ENCODE data around the gene OTOF. TPM values are rescaled to one million over a fixed set of nuclear protein-coding genes. Genes with fewer than 3 reads are reported as not detected.

Gene OTOF
- total RNA-seq, 1 donor from 2014 or later: not detected

GRCh38 chr2:26483027-26483326 is 5.1 kb upstream of the OTOF start:
- intact Hi-C loops (cut with micrococcal nuclease): no loop called here
- no peak for ATAC-seq
- no peak for DNase-seq

- intact Hi-C loops (cut with micrococcal nuclease): no loop called here
- DNase-seq: no peak
- no peak for ATAC-seq
These were observed 4.5 kb upstream of the OTOF start for GRCh38 chr2:26482211-26483026.

- no peak for ATAC-seq
- intact Hi-C loops (cut with micrococcal nuclease): no loop called here
These were observed 3.8 kb upstream of the OTOF start for GRCh38 chr2:26481706-26482105.

GRCh38 chr2:26480566-26481423 is 2.9 kb upstream of the OTOF start:
- intact Hi-C loops (cut with micrococcal nuclease): no loop called here
- ATAC-seq (no peak), DNase-seq (no peak)

More at GRCh38 chr2:26481706-26482105, 3.8 kb upstream of the OTOF start:
- DNase-seq: no peak

GRCh38 chr2:26479789-26480565 is 2.1 kb upstream of the OTOF start:
- no peak for ATAC-seq
- DNase-seq: no peak
- intact Hi-C loops (cut with micrococcal nuclease): no loop called here

- no peak for DNase-seq
- no peak for ATAC-seq
- intact Hi-C loops (cut with micrococcal nuclease): no loop called here
These were observed 1.3 kb upstream of the OTOF start for GRCh38 chr2:26479131-26479788.

GRCh38 chr2:26478366-26478765 is 442 bp upstream of the OTOF start:
- DNase-seq (no peak), ATAC-seq (peak; percentile 12)
- intact Hi-C loops (cut with micrococcal nuclease): no loop called here

- no peak for ATAC-seq
- intact Hi-C loops (cut with micrococcal nuclease): no loop called here
- DNase-seq: no peak
These were observed 606 bp downstream of the OTOF start for GRCh38 chr2:26477126-26477910.

- DNase-seq: no peak
- intact Hi-C loops (cut with micrococcal nuclease): no loop called here
- no peak for ATAC-seq
These were observed 2.0 kb downstream of the OTOF start for GRCh38 chr2:26475832-26476501.

- ATAC-seq (no peak), DNase-seq (no peak)
- intact Hi-C loops (cut with micrococcal nuclease): no loop called here
These were observed 2.9 kb downstream of the OTOF start for GRCh38 chr2:26475037-26475436.

- DNase-seq (no peak), ATAC-seq (no peak)
- intact Hi-C loops (cut with micrococcal nuclease): no loop called here
These were observed 3.6 kb downstream of the OTOF start for GRCh38 chr2:26474261-26474785.

GRCh38 chr2:26473796-26474195 is 4.1 kb downstream of the OTOF start:
- intact Hi-C loops (cut with micrococcal nuclease): no loop called here
- DNase-seq (no peak), ATAC-seq (no peak)

GRCh38 chr2:26472821-26473655 is 4.9 kb downstream of the OTOF start:
- ATAC-seq (no peak), DNase-seq (no peak)
- intact Hi-C loops (cut with micrococcal nuclease): no loop called here

- ATAC-seq: no peak
- intact Hi-C loops (cut with micrococcal nuclease): no loop called here
- no peak for DNase-seq
These were observed 5.9 kb downstream of the OTOF start for GRCh38 chr2:26471766-26472706.

GRCh38 chr2:26471289-26471688 is 6.6 kb downstream of the OTOF start:
- no peak for ATAC-seq
- no peak for DNase-seq
- intact Hi-C loops (cut with micrococcal nuclease): no loop called here

All from left ventricle myocardium superior (tissue), 1 donor.